ENCODE data around the gene CFAP65.

DNA sequence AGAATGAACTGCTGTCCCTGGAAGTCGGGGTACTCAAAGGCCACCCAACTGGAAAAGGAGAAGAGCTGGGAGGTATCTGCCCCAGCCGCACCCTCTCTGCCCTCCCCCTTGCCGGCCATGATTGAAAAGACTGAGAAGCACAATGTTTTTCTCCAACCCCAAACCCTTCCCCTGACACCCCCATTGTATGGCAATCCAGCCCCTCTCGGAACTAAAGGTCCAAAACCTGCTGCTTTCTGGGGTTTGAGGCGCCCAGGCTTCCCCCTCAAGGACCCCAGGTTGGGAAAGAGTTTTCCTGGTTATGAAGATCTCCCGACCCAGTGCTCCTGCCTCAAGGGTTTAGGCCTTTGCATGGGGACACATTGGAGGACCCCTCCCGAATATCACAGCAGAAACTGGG is 49.1 kb downstream of the CFAP65 start:
- TF ChIP-seq, protein P1, sequence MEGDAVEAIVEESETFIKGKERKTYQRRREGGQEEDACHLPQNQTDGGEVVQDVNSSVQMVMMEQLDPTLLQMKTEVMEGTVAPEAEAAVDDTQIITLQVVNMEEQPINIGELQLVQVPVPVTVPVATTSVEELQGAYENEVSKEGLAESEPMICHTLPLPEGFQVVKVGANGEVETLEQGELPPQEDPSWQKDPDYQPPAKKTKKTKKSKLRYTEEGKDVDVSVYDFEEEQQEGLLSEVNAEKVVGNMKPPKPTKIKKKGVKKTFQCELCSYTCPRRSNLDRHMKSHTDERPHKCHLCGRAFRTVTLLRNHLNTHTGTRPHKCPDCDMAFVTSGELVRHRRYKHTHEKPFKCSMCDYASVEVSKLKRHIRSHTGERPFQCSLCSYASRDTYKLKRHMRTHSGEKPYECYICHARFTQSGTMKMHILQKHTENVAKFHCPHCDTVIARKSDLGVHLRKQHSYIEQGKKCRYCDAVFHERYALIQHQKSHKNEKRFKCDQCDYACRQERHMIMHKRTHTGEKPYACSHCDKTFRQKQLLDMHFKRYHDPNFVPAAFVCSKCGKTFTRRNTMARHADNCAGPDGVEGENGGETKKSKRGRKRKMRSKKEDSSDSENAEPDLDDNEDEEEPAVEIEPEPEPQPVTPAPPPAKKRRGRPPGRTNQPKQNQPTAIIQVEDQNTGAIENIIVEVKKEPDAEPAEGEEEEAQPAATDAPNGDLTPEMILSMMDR (IDR thresholded peaks at IDR 0.05; ENCODE audit: low read depth, low read length) = no peak
- TF ChIP-seq EZH2phosphoT487 (IDR thresholded peaks at IDR 0.05; ENCODE audit: low read depth) = no peak

Data from OCI-LY3 (cell line).